Mucosa of stomach (tissue), 1 donor: ENCODE measurements around the gene MACROD2.

Experiments used
- H3K27me3 ChIP-seq: one replicate; pipeline ENCODE4 v1.7.0; 2013; ENCODE audit warnings: mild to moderate bottlenecking, low read length; ENCODE audit not compliant: control insufficient read depth, insufficient read depth
- H3K36me3 ChIP-seq: one replicate; pipeline ENCODE4 v1.7.0; 2013; ENCODE audit warnings: low read length; ENCODE audit not compliant: control insufficient read depth, insufficient read depth
- H3K4me1 ChIP-seq: one replicate; pipeline ENCODE4 v1.7.0; 2013; ENCODE audit warnings: mild to moderate bottlenecking, low read length; ENCODE audit not compliant: control insufficient read depth, insufficient read depth
- H3K4me3 ChIP-seq: one replicate; pipeline ENCODE4 v1.7.0; 2013; ENCODE audit warnings: low read length
- H3K9ac ChIP-seq: one replicate; pipeline ENCODE4 v1.7.0; 2013; ENCODE audit warnings: mild to moderate bottlenecking, low read length, moderate library complexity
- H3K9me3 ChIP-seq: one replicate; pipeline ENCODE4 v1.7.0; 2013; ENCODE audit warnings: mild to moderate bottlenecking, low read length, moderate library complexity; ENCODE audit not compliant: control insufficient read depth
- donor health status: Pancreatic carcinoma.

Gene MACROD2

GRCh38 chr20:14497004-14497403 is 501.7 kb downstream of the MACROD2 start:
- no peak overlapping the region for H3K4me3 ChIP-seq
- H3K4me1 ChIP-seq: no peaks in the 10 kb centered on the region
- H3K9me3 ChIP-seq: no peaks in the 10 kb centered on the region
- no peaks in the 10 kb centered on the region for H3K27me3 ChIP-seq
- H3K9ac ChIP-seq: no peak overlapping the region
- H3K36me3 ChIP-seq: no peaks in the 10 kb centered on the region

DNA sequence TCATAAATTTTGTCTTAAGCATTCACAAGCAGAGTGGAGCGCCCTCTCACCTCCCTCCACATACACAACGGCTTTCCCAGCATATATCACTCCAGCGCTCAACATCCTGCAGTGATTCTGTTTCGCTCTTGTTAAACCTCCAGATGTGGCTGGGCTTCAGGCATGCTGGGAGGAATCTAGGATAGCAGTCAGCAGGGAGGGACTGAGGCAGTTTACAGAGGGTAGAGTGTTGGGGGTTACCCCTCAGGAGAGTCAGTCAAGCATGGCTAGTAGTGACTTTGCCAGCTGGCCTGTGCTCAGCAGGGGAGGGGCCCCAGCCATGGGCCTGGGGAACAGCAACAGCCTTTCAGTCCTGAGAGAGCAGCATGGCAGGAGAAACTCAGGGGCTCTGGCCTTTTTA is 503.5 kb downstream of the MACROD2 start:
- no peaks in the 10 kb centered on the region for H3K4me1 ChIP-seq
- H3K9me3 ChIP-seq: no peaks in the 10 kb centered on the region
- no peaks in the 10 kb centered on the region for H3K27me3 ChIP-seq
- no peak overlapping the region for H3K9ac ChIP-seq
- H3K36me3 ChIP-seq: no peaks in the 10 kb centered on the region
- H3K4me3 ChIP-seq: no peak overlapping the region

DNA sequence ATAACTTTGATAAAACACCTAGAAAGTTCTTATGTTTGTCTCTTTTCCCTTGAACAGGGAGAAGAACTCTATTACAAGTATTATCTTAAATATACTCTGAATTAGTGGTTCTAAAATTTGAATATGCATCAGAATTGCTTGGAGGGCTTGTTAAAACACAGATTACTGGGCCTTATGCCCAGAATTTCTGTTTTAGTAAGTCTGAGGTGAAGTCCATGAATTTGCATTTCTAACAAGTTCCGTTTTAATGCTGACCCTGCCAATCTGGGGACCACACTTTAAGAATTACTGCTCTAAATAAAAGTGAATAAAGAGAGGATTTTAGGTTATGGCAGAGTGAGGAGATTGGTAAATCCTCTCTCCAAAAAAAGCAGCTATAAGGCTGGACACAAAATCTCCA is 510.2 kb downstream of the MACROD2 start:
- Histone ChIP-seq H3K36me3 (no peaks in the 10 kb centered on the region), H3K4me3 (no peak overlapping the region), H3K9ac (no peak overlapping the region), H3K9me3 (no peaks in the 10 kb centered on the region), H3K27me3 (no peaks in the 10 kb centered on the region), H3K4me1 (no peaks in the 10 kb centered on the region)

DNA sequence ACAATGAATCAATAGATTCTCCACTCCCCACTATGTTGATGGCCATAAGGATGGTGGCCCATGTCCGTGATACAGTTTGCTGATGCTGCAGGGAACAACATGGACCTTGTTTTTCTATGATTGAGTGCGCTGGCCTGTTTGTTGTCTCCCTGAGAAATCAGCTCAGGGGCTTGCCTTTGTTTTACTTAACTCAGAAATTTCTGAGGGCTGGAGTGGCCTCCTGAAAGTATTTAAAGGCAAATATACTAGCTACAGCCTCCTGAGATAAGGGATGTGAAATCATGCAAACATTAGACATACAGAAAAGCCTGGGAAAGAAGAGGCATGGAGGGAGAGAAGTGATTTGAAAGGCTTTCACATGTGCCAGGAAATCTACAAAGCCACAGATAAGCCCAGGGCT is 512.4 kb downstream of the MACROD2 start:
- Histone ChIP-seq H3K4me3 (no peak overlapping the region), H3K36me3 (no peaks in the 10 kb centered on the region), H3K9ac (no peak overlapping the region), H3K4me1 (no peaks in the 10 kb centered on the region), H3K9me3 (no peaks in the 10 kb centered on the region), H3K27me3 (no peaks in the 10 kb centered on the region)

GRCh38 chr20:14510341-14510740 is 515.0 kb downstream of the MACROD2 start:
- Histone ChIP-seq H3K36me3 (no peaks in the 10 kb centered on the region), H3K9me3 (no peaks in the 10 kb centered on the region), H3K27me3 (no peaks in the 10 kb centered on the region), H3K9ac (no peak overlapping the region), H3K4me3 (no peak overlapping the region), H3K4me1 (no peaks in the 10 kb centered on the region)

- H3K9ac ChIP-seq: no peak overlapping the region
- H3K27me3 ChIP-seq: no peaks in the 10 kb centered on the region
- H3K4me3 ChIP-seq: no peak overlapping the region
- no peaks in the 10 kb centered on the region for H3K9me3 ChIP-seq
- no peaks in the 10 kb centered on the region for H3K4me1 ChIP-seq
- H3K36me3 ChIP-seq: no peaks in the 10 kb centered on the region
These were observed 517.5 kb downstream of the MACROD2 start for GRCh38 chr20:14512839-14513238.

GRCh38 chr20:14518648-14519047 is 523.3 kb downstream of the MACROD2 start:
- H3K9ac ChIP-seq: no peak overlapping the region
- no peaks in the 10 kb centered on the region for H3K9me3 ChIP-seq
- no peaks in the 10 kb centered on the region for H3K36me3 ChIP-seq
- no peaks in the 10 kb centered on the region for H3K4me1 ChIP-seq
- no peaks in the 10 kb centered on the region for H3K27me3 ChIP-seq
- H3K4me3 ChIP-seq: no peak overlapping the region

GRCh38 chr20:14521016-14521415 is 525.7 kb downstream of the MACROD2 start:
- Histone ChIP-seq H3K9me3 (no peaks in the 10 kb centered on the region), H3K27me3 (no peaks in the 10 kb centered on the region), H3K9ac (no peak overlapping the region), H3K4me3 (no peak overlapping the region), H3K36me3 (no peaks in the 10 kb centered on the region), H3K4me1 (no peaks in the 10 kb centered on the region)

DNA sequence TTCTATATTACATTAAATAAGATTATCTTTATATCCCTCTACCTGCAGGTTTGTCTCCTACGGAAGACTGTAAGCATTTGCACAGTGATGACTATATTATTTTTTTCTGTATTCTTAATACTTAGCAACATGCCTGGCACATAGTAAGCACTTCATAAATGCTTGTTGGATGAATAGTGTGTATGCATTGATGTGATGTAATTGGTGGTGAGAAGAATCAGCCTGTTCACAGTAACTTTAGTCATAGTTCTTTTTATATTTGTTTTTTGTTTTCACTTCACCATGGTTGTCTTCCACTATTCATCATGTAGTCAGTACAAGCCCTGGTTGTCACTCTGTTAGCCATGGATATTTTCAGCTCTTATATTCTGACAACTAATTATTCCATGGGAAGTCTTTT is 526.1 kb downstream of the MACROD2 start:
- Histone ChIP-seq H3K27me3 (no peaks in the 10 kb centered on the region), H3K4me3 (no peak overlapping the region), H3K4me1 (no peaks in the 10 kb centered on the region), H3K9me3 (no peaks in the 10 kb centered on the region), H3K36me3 (no peaks in the 10 kb centered on the region), H3K9ac (no peak overlapping the region)

DNA sequence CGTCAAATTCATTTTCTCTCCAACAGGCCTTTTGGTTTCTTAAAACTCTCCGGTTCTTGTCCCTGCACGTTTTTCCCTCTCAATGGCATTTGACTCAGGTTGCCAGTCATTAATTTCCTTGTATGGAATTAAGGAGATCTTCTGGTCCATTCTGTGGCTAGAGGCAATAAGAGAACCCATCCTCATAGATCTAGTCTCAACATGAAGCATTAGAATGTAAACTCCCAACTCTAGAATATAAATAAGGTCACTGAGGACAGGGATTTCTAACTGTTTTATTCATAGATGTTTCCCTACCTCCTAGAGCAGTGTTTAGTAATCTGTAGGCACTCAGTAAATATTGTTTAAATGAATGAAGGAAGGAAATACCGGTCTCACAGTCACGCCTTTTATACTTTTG is 527.3 kb downstream of the MACROD2 start:
- H3K9me3 ChIP-seq: no peaks in the 10 kb centered on the region
- H3K9ac ChIP-seq: no peak overlapping the region
- H3K36me3 ChIP-seq: no peaks in the 10 kb centered on the region
- H3K27me3 ChIP-seq: no peaks in the 10 kb centered on the region
- no peaks in the 10 kb centered on the region for H3K4me1 ChIP-seq
- H3K4me3 ChIP-seq: no peak overlapping the region

GRCh38 chr20:14523090-14523489 is 527.8 kb downstream of the MACROD2 start:
- H3K4me3 ChIP-seq: no peak overlapping the region
- no peaks in the 10 kb centered on the region for H3K9me3 ChIP-seq
- H3K9ac ChIP-seq: no peak overlapping the region
- H3K4me1 ChIP-seq: no peaks in the 10 kb centered on the region
- no peaks in the 10 kb centered on the region for H3K36me3 ChIP-seq
- H3K27me3 ChIP-seq: no peaks in the 10 kb centered on the region

- no peaks in the 10 kb centered on the region for H3K36me3 ChIP-seq
- H3K9me3 ChIP-seq: no peaks in the 10 kb centered on the region
- no peak overlapping the region for H3K4me3 ChIP-seq
- H3K4me1 ChIP-seq: no peaks in the 10 kb centered on the region
- no peaks in the 10 kb centered on the region for H3K27me3 ChIP-seq
- no peak overlapping the region for H3K9ac ChIP-seq
These were observed 530.1 kb downstream of the MACROD2 start for GRCh38 chr20:14525426-14525825.

DNA sequence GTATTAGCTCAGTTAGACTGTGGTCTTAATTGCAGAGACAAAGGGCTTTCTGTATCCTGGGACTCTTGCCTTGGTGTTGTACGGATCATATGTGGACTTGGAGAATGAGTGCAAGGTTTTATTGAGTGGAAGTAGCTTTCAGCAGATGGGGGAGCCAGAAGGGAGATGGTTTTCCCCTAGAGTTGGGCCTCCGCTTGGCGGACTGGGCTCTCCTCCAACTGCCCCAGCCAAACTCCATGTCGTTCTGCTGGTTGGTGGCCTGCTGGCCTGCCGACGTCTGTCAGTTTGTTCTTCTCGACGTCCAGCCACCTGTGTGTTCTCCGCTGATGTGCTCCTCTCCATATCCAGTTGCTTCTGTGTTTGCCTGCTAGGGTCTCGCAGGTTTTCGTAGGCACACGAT is 531.6 kb downstream of the MACROD2 start:
- Histone ChIP-seq H3K9ac (no peak overlapping the region), H3K27me3 (no peaks in the 10 kb centered on the region), H3K9me3 (no peaks in the 10 kb centered on the region), H3K36me3 (no peaks in the 10 kb centered on the region), H3K4me1 (no peaks in the 10 kb centered on the region), H3K4me3 (no peak overlapping the region)
